HTR-8/SVneo (cell line): ENCODE measurements around the gene BLNK.

ENCODE experiments used
- DNase-seq: peaks from one replicate; pipeline ENCODE4 v3.0.0; 2011; ENCODE audit warnings: low spot score, mixed read lengths; ENCODE audit not compliant: insufficient read length
- FAIRE-seq: peaks from 2 replicates; lab custom pipeline; 2011; peaks lifted over from hg19 to GRCh38; lab: Jason Lieb, UNC

The BLNK gene

GRCh38 chr10:96165726-96166125 is 105.6 kb downstream of the BLNK start:
- DNase-seq (no peak), FAIRE-seq (no peak)

DNA sequence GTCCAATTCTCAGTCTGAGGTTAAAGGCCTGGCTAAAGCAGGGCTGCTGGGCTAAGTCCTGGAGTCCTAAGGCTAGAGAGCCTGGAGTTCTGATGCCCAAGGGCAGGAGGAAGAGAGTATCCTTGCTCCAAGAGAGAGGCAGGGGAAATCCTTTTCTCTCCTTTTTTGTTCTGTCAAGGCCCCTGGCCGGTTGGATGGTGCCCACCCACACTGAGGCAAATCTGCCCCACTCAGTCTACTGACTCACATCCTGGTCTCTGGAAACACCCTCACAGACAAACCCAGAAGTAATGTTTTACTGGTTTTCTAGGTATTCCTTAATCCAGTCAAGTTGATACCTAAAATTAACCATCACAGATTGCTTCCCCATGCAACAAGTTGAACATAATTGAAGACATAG is 118.3 kb downstream of the BLNK start:
- FAIRE-seq (no peak), DNase-seq (no peak)

DNA sequence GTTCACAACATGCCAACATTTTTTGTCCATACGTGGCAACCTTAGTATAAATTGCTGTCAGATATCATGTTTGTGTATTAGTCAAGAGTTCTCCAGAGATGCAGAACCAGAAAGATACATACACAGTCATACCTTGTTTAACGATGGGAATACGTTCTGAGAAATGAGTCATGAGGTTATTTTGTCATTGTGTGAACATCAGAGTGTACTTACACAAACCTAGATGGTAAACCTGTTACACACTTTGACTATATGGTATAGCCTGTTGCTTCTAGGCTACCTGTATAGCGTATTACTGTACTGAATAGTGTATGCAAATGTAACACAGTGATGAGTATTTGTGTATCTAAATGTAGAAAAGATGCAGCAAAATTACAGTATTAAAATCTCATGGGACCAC is 118.9 kb downstream of the BLNK start:
- DNase-seq: no peak
- no peak for FAIRE-seq
